K562 (cell line): Measurements from ENCODE around the gene COL7A1. TPM values are rescaled to one million over a fixed set of nuclear protein-coding genes. Genes with fewer than 3 reads are reported as not detected.

Experiments
- ATAC-seq: fragments of 200-7000 bp; cut with Tn5 transposase; 3 replicates; pipeline ENCODE4 v1.9.1; 2020; ENCODE audit warnings: moderate library complexity
- BruUV-seq: library from RNA; stranded (reverse); fragments of 400-500 nt; replicated peaks from 2 replicates; lab custom pipeline; 2021; lab: Mats Ljungman, UMichigan
- CTCF ChIA-PET: fragments of 300-600 bp; formaldehyde crosslinking; extraction: SDS; loops from one replicate; lab custom pipeline; 2021; ENCODE audit warnings: low intra/inter-chr PET ratio; lab: Yijun Ruan, JAX
- POLR2A ChIA-PET: fragments of 300-600, 350-650 bp; sonication (Branson Sonifier 250); formaldehyde crosslinking; extraction: SDS; loops from one replicate; lab custom pipeline; 2021; ENCODE audit warnings: antibody characterized with exemption, inconsistent platforms; lab: Yijun Ruan, JAX
- DNase-seq, 4 experiments: peaks; one replicate each; pipeline versions ENCODE4 v3.0.0 to v3.0.0-alpha.2; 2011 to 2018; ENCODE audit warnings: low spot score in 3 of 4, mixed read lengths in 3 of 4; ENCODE audit errors: extremely low read depth in 1 of 4
- FAIRE-seq: peaks from 2 replicates; lab custom pipeline; 2011; peaks lifted over from hg19 to GRCh38; lab: Jason Lieb, UNC
- H2AFZ ChIP-seq: 2 replicates; pipeline ENCODE4 v1.6.0; 2011; ENCODE audit warnings: low read depth, low read length, control low read depth, inconsistent platforms
- H3K27ac ChIP-seq: fragments of 200-600 bp; 3 replicates; pipeline ENCODE4 v1.8.0; 2011; ENCODE audit warnings: low read depth, mild to moderate bottlenecking, control low read depth, inconsistent platforms, low read length, moderate library complexity, mixed read lengths; ENCODE audit errors: extremely low read depth
- H3K27me3 ChIP-seq, 2 experiments: fragments of 300-600 bp in 1 of 2; 2 replicates in 1 of 2; 3 replicates in 1 of 2; pipeline versions ENCODE4 v1.6.0 to v1.8.0; 2011; ENCODE audit warnings: inconsistent platforms in 2 of 2, low read length in 2 of 2, mild to moderate bottlenecking in 1 of 2, mixed read lengths in 1 of 2, moderate library complexity in 1 of 2; ENCODE audit not compliant: control insufficient read depth in 2 of 2, insufficient read depth in 2 of 2
- H3K36me3 ChIP-seq: fragments of 300-600 bp; 3 replicates; pipeline ENCODE4 v1.8.0; 2011; ENCODE audit warnings: mild to moderate bottlenecking, low read length, inconsistent platforms; ENCODE audit not compliant: control insufficient read depth, insufficient read depth
- H3K4me1 ChIP-seq, 2 experiments: fragments of 200-600 bp in 1 of 2; replicated peaks in 1 of 2; 2 replicates in 1 of 2; 3 replicates in 1 of 2; pipeline versions ENCODE4 v1.5.1 to v1.8.0; 2011; ENCODE audit warnings: inconsistent platforms in 2 of 2, low read length in 2 of 2, mild to moderate bottlenecking in 1 of 2, mixed read lengths in 1 of 2, moderate library complexity in 1 of 2; ENCODE audit not compliant: control insufficient read depth in 2 of 2, insufficient read depth in 2 of 2
- H3K4me2 ChIP-seq: 2 replicates; pipeline ENCODE4 v1.6.1; 2011; ENCODE audit warnings: low read length, control low read depth, inconsistent platforms, mixed read lengths; ENCODE audit not compliant: insufficient read depth
- H3K4me3 ChIP-seq: fragments of 200-600 bp; sonication (generic), shearing (Covaris generic); 2 replicates; pipeline ENCODE4 v1.5.1; 2016; ENCODE audit warnings: control low read depth, inconsistent platforms
- H3K79me2 ChIP-seq: fragments of 200-600 bp; 3 replicates; pipeline ENCODE4 v1.8.0; 2011; ENCODE audit warnings: low read length, inconsistent platforms; ENCODE audit not compliant: control insufficient read depth, insufficient read depth
- H3K9ac ChIP-seq, 2 experiments: 2 replicates each; pipeline versions ENCODE4 v1.6.0 to v1.6.1; 2011; ENCODE audit warnings: low read depth in 2 of 2, low read length in 2 of 2, control low read depth in 1 of 2, inconsistent platforms in 1 of 2, mild to moderate bottlenecking in 1 of 2, mixed read lengths in 1 of 2; ENCODE audit not compliant: insufficient read depth in 1 of 2
- H3K9me1 ChIP-seq: one replicate; pipeline ENCODE4 v1.6.0; 2011; ENCODE audit warnings: inconsistent platforms, mild to moderate bottlenecking, low read length, moderate library complexity; ENCODE audit not compliant: control insufficient read depth, insufficient read depth
- H3K9me3 ChIP-seq: replicated peaks from 2 replicates; pipeline ENCODE4 v1.5.1; 2011; ENCODE audit warnings: low read depth, low read length, inconsistent platforms; ENCODE audit not compliant: control insufficient read depth, insufficient read depth
- H4K20me1 ChIP-seq: replicated peaks from 2 replicates; pipeline ENCODE4 v1.6.1; 2011; ENCODE audit warnings: low read length, inconsistent platforms, mixed read lengths; ENCODE audit not compliant: control insufficient read depth, insufficient read depth
- BRF1 ChIP-seq: IDR thresholded peaks from 3 replicates; pipeline ENCODE4 v1.6.1; 2011; ENCODE audit warnings: borderline replicate concordance, mild to moderate bottlenecking; ENCODE audit not compliant: insufficient read length; ENCODE audit errors: extremely low read depth
- E2F8 ChIP-seq: fragments of 450-650 bp; IDR thresholded peaks from 2 replicates; pipeline ENCODE4 v1.7.1; 2018; ENCODE audit warnings: mild to moderate bottlenecking, low read depth; ENCODE audit not compliant: partially characterized antibody
- ERF ChIP-seq: fragments of 450-650 bp; formaldehyde crosslinking; IDR thresholded peaks from 2 replicates; pipeline ENCODE4 v1.4.0; 2020; ENCODE audit warnings: mild to moderate bottlenecking, mixed read lengths
- EZH2 ChIP-seq: IDR thresholded peaks from 2 replicates; pipeline ENCODE4 v1.6.1; 2012; ENCODE audit warnings: low read depth, mild to moderate bottlenecking, inconsistent platforms, low read length, borderline replicate concordance
- HINFP ChIP-seq: fragments of 450-650 bp; conservative IDR thresholded peaks from 2 replicates; pipeline ENCODE4 v1.6.1; 2016; ENCODE audit warnings: missing genetic modification characterization, low read depth, mild to moderate bottlenecking, control low read depth, missing compliant biosample characterization
- HMBOX1 ChIP-seq: sonication (generic); IDR thresholded peaks from 2 replicates; pipeline ENCODE4 v1.6.1; 2016
- LCOR ChIP-seq: sonication (generic); formaldehyde crosslinking; IDR thresholded peaks from 2 replicates; pipeline ENCODE4 v1.8.0; 2022; ENCODE audit warnings: mild to moderate bottlenecking, missing genetic modification reagents
- NFIC ChIP-seq: fragments of 450-650 bp; IDR thresholded peaks from 2 replicates; pipeline ENCODE4 v1.6.1; 2017; ENCODE audit warnings: mild to moderate bottlenecking, inconsistent platforms
- TRIM28 ChIP-seq: fragments of 450-650 bp; IDR thresholded peaks from 2 replicates; pipeline ENCODE4 v1.6.1; 2017
- ZNF197 ChIP-seq: fragments of 200-800 bp; sonication (Bioruptor generic); IDR thresholded peaks from 2 replicates; pipeline ENCODE4 v1.6.1; 2016; ENCODE audit warnings: low read depth, missing genetic modification characterization, missing compliant biosample characterization
- ZNF232 ChIP-seq: sonication (generic); formaldehyde crosslinking; IDR thresholded peaks from 2 replicates; pipeline ENCODE4 v1.8.0; 2022; ENCODE audit warnings: mild to moderate bottlenecking, missing genetic modification reagents
- ZNF518B ChIP-seq: fragments of 250-450 bp; sonication (Bioruptor Pico); IDR thresholded peaks from 2 replicates; pipeline ENCODE4 v1.5.0; 2021; ENCODE audit warnings: mild to moderate bottlenecking, moderate library complexity
- ZNF830 ChIP-seq: fragments of 250-450 bp; sonication (Bioruptor Pico); IDR thresholded peaks from 2 replicates; pipeline ENCODE4 v1.5.0; 2021; ENCODE audit warnings: mild to moderate bottlenecking
- ZSCAN29 ChIP-seq: fragments of 450-650 bp; IDR thresholded peaks from 2 replicates; pipeline ENCODE4 v1.6.1; 2017
- WGBS: fragments of 100-300 bp; shearing (Covaris generic); methylation state at CpG from one replicate; pipeline ENCODE4 v1.1.6; 2016; ENCODE audit warnings: low coverage, mixed read lengths; ENCODE audit not compliant: insufficient coverage; ENCODE audit errors: missing lambda C conversion rate; 5-methylcytosine and 5-hydroxymethylcytosine counted together
- in situ Hi-C: fragments of 300-500 bp; cut with MboI; formaldehyde crosslinking; loops from 4 replicates; pipeline ENCODE4 v1.15.0; 2018; ENCODE audit warnings: inconsistent platforms, mixed read lengths
- intact Hi-C: fragments of 100-400 bp; cut with micrococcal nuclease; formaldehyde crosslinking; loops from 2 replicates; pipeline ENCODE4 v1.14.2; 2022
- polyA plus RNA-seq, 8 experiments: library from polyadenylated mRNA; depleted of rRNA in 4 of 8; stranded (reverse) in 5 of 8; unstranded in 3 of 8; fragments of >200 nt; fragmentation: Nextera tagmentation in 2 of 8; fragmentation: Illumina TruSeq in 1 of 8; extraction: Ambion mirVana in 2 of 8; extraction: Trizol in 1 of 8; gene quantifications; 2 replicates each; pipeline versions ENCODE4 v1.2.1 to v1.2.3, GENCODE V29; 2011 to 2014; ENCODE audit warnings: inconsistent platforms in 1 of 8, missing spikeins in 1 of 8
- total RNA-seq, 7 experiments: library from RNA; depleted of rRNA in 6 of 7; stranded (reverse); fragments of >200 nt in 6 of 7; fragmentation: Illumina TruSeq in 2 of 7; extraction: Trizol in 2 of 7; gene quantifications; 2 replicates each; pipeline versions ENCODE4 v1.2.1 to v1.2.3, GENCODE V29; 2011 to 2021; ENCODE audit warnings: low replicate concordance in 1 of 7

Gene COL7A1
- total and polyA plus RNA-seq, 9 of the 15 experiments (the other 6 are each of a cell fraction or from before 2014, with no cell fraction given): 0.09 to 0.66 (median 0.35) TPM; not detected in 3

GRCh38 chr3:48528754-48529153 lies 66.4 kb downstream of the COL7A1 start (continued):
- TF ChIP-seq HMBOX1: no peak

GRCh38 chr3:48528048-48528447 lies 67.1 kb downstream of the COL7A1 start:
- in situ Hi-C loops: no loop called here
- FAIRE-seq: no peak
- H4K20me1 ChIP-seq: no peaks in the 10 kb centered on the region
- TF ChIP-seq HINFP (tag) (no peak), ZNF197 (CRISPR knock-in tag) (no peak), ZNF830 (CRISPR knock-in tag) (no peak), LCOR (CRISPR knock-in tag) (no peak), ZSCAN29 (no peak), ERF (CRISPR knock-in tag) (no peak), ZNF518B (CRISPR knock-in tag) (no peak), NFIC (no peak), BRF1 (no peak), ZNF232 (CRISPR knock-in tag) (no peak), TRIM28 (no peak), EZH2 (no peak), E2F8 (no peak)

More at GRCh38 chr3:48528048-48528447, 67.1 kb downstream of the COL7A1 start:
- H3K9me1 ChIP-seq: peaks cover 3% of the 10 kb centered on the region
- H3K4me1 ChIP-seq: no peaks in the 10 kb centered on the region
- POLR2A ChIA-PET: no interaction called here
- 96% methylated on average over 5 of the region's 9 CpGs for WGBS
- peaks cover 46% of the 10 kb centered on the region for H3K36me3 ChIP-seq
- no peaks in the 10 kb centered on the region for H3K9me3 ChIP-seq
- no peak overlapping the region for H3K4me3 ChIP-seq
- H3K27ac ChIP-seq: no peak overlapping the region
- intact Hi-C loops: no loop called here
- no peak overlapping the region for H2AFZ ChIP-seq
- no peaks in the 10 kb centered on the region for H3K27me3 ChIP-seq
- H3K9ac ChIP-seq: no peak overlapping the region
- no peak for ATAC-seq
- H3K79me2 ChIP-seq: no peaks in the 10 kb centered on the region
- no peak overlapping the region for H3K4me2 ChIP-seq
- CTCF ChIA-PET: no interaction called here
- BruUV-seq: no TSS peak
- no peak for DNase-seq
